Small intestine (tissue), 7 donors: Measurements from ENCODE around the gene CCS. TPM values are rescaled to one million over a fixed set of nuclear protein-coding genes. Genes with fewer than 3 reads are reported as not detected.
"Not testable (repeated sequence)": the region's sequence is repeated elsewhere in the genome, so short reads cannot be mapped to it uniquely, and the experiment has no call there.

Source experiments
- DNase-seq, 2 donors: peaks; one replicate each; pipeline versions ENCODE4 v3.0.0 to v3.0.0-alpha.2; 2013
- FAIRE-seq: peaks from 2 replicates; lab custom pipeline; 2012; peaks lifted over from hg19 to GRCh38; lab: Jason Lieb, UNC
- H3K27ac ChIP-seq, 3 donors: one replicate each; pipeline ENCODE4 v1.5.1; 2013; ENCODE audit warnings: low read length in 2 of 3, mild to moderate bottlenecking in 2 of 3, control low read depth in 1 of 3, inconsistent platforms in 1 of 3, low read depth in 1 of 3, moderate library complexity in 1 of 3
- H3K27me3 ChIP-seq, 3 donors: one replicate each; pipeline ENCODE4 v1.6.1; 2013; ENCODE audit warnings: low read length in 3 of 3, inconsistent platforms in 1 of 3; ENCODE audit not compliant: control insufficient read depth in 3 of 3, insufficient read depth in 3 of 3
- H3K36me3 ChIP-seq, 3 donors: one replicate each; pipeline ENCODE4 v1.6.1; 2013; ENCODE audit warnings: low read length in 3 of 3, inconsistent platforms in 1 of 3, low read depth in 1 of 3, mild to moderate bottlenecking in 1 of 3, moderate library complexity in 1 of 3; ENCODE audit not compliant: control insufficient read depth in 3 of 3, insufficient read depth in 2 of 3
- H3K4me1 ChIP-seq, 3 donors: one replicate each; pipeline ENCODE4 v1.6.1; 2013; ENCODE audit warnings: low read length in 2 of 3, inconsistent platforms in 1 of 3, low read depth in 1 of 3, mild to moderate bottlenecking in 1 of 3, moderate library complexity in 1 of 3; ENCODE audit not compliant: control insufficient read depth in 3 of 3, insufficient read depth in 2 of 3
- H3K4me3 ChIP-seq, 3 donors: one replicate each; pipeline ENCODE4 v1.5.1; 2013; ENCODE audit warnings: low read length in 3 of 3, control low read depth in 1 of 3, inconsistent platforms in 1 of 3, low read depth in 1 of 3, mild to moderate bottlenecking in 1 of 3, moderate library complexity in 1 of 3
- H3K9me3 ChIP-seq, 2 donors: one replicate each; pipeline ENCODE4 v1.6.1; 2013; ENCODE audit warnings: low read depth in 1 of 2, low read length in 1 of 2; ENCODE audit not compliant: control insufficient read depth in 2 of 2, insufficient read depth in 1 of 2
- WGBS, 3 donors: extraction: QIAGEN DNeasy Blood & Tissue Kit; methylation state at CpG; one replicate each; pipeline ENCODE4 v1.1.7; 2013; 5-methylcytosine and 5-hydroxymethylcytosine counted together
- polyA plus RNA-seq, 4 donors: library from polyadenylated mRNA; stranded (reverse) in 3 of 4; unstranded in 1 of 4; fragments of 200-250 nt in 3 of 4; fragments of 120-200 nt in 1 of 4; gene quantifications; one replicate each; pipeline versions ENCODE4 v1.2.1 to v1.2.3, GENCODE V29; 2013
- donor health status: healthy with polysubstance abuse.
- donor health status: control.
- donor health status: control.
- donor health status: Bipolar disorder and iron deficiency.
- donor health status: healthy.

Gene CCS
- polyA plus RNA-seq, 4 donors, result 35.0 to 100.0 (median 66.6) TPM

DNA sequence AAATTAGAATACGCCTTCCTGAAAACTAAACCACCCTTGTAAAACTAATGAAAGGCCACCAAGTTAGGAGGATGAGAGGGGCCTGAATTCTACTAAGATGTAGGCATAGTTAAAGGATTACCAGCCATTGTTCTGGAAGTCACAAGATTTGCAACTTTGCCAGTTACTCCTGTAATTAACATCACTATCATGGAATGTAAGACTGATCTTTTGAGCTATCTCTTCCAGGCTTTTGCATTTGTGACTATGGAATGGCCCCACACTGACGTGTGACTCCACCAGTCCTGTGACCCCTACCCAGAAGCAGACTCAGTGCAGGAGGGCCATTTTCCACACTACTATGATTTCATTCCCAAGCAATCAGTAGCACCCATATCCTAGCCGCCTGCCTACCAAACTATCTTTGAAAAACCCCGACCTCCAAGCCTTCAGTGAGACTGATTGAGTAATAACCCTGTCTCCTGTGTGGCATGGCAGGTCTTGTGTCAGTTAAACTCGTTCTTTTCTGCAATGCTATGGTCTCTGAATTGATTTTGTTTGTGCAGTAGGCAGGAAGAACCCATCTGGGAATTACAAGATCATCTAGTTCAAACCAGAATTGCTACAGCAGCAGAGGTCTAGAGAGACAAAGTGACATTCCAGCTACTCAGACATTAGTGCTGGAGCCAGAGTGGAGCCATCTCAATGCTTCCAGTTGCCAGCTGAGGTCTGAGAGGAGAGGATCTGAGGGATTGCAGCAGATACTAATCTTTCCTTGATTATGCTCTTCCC is 22.7 kb upstream of the CCS start:
- Histone ChIP-seq H3K36me3 (peaks cover 0 to 3% (median 0%) of the 10 kb centered on the region in 3 donors), H3K4me3 (no peak overlapping the region), H3K9me3 (no peaks in the 10 kb centered on the region), H3K27ac (no peak overlapping the region), H3K4me1 (no peaks in the 10 kb centered on the region), H3K27me3 (peaks cover 0 to 28% (median 0%) of the 10 kb centered on the region in 3 donors)
- no peak for DNase-seq
- FAIRE-seq, result no peak
- 56 to 64% (median 58%) methylated on average over 5 of the region's 5 CpGs for WGBS, 3 donors

DNA sequence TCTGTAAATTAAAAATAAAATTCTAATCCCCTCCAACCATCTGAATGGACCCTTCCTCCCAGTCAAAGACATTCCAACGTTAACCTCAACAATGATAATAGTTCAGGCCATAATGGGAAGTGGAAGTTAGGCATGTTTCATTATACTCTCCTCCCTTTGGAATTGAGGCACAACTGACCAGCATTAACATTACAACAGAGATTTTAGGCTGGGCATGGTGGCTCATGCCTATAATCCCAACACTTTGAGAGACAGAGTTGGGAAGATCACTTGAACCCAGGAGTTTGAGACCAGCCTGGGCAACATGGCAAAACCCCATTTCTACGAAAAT is 22.2 kb upstream of the CCS start:
- WGBS, 3 donors, result 64 to 77% (median 75%) methylated on average over 2 of the region's 2 CpGs
- DNase-seq (no peak), FAIRE-seq (no peak)
- H3K36me3 ChIP-seq, result no peaks in the 10 kb centered on the region
- no peak overlapping the region for H3K4me3 ChIP-seq
- no peaks in the 10 kb centered on the region for H3K4me1 ChIP-seq
- no peaks in the 10 kb centered on the region for H3K9me3 ChIP-seq
- H3K27me3 ChIP-seq, result peaks cover 0 to 28% (median 0%) of the 10 kb centered on the region in 3 donors
- no peak overlapping the region for H3K27ac ChIP-seq

DNA sequence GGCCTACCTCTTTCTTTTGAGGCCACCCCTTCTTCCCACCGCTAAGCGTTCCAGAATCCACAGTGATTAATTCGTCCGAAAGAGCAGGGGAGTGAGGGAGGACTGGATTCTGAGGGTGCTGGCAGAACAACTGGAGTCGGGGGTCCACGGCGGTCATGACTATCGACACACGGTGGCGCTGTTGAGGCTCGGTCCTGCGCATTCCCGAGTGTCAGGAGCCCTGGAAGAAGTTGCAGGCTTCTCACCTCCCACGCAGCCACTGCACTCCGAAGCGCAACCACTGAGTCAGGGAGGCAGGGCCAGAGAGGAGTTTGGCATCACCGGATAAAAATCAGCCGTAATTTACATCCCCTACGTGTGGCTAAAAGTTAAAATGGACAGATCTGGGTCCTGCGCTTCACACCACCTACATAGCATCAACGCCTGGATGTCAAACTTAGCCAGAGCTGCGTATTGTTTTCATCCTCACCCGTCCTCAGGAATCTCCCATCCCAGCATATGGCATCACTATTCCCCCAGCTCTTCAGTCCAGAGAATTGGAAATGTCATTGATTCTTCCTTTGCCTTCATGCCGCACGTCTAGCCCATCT is 13.9 kb upstream of the CCS start:
- H3K36me3 ChIP-seq, result no peaks in the 10 kb centered on the region
- FAIRE-seq, result no peak
- H3K27me3 ChIP-seq, result peaks cover 0 to 5% (median 0%) of the 10 kb centered on the region in 3 donors
- peaks cover 0 to 7% (median 0%) of the 10 kb centered on the region in 3 donors for H3K4me1 ChIP-seq
- H3K4me3 ChIP-seq, result no peak overlapping the region
- peak; percentile 60 to 77 for DNase-seq
- no peak overlapping the region for H3K27ac ChIP-seq
- H3K9me3 ChIP-seq, result peaks cover 0 to 3% of the 10 kb centered on the region in 2 donors
- 18 to 19% (median 18%) methylated on average over 25 of the region's 25 CpGs for WGBS, 3 donors

DNA sequence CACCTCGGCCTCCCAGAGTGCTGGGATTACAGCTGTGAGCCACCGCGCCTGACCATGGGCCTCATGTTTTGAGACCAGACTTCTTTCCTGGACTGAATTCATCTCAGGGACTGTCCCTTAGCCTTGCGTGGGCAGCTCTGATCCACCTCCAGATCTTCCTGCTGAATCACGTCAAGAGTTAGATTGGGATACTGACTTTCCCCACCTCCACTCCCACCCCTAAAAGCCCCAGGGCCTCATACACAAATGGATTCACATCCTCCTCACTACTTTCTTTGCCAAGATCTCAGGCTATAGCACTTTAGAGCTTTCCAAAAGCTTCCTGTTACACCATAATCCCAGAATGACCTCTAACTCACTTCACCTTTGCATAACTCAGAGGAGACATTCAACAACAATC is 12.2 kb upstream of the CCS start:
- H3K9me3 ChIP-seq, result peaks cover 0 to 3% of the 10 kb centered on the region in 2 donors
- no peak overlapping the region for H3K4me3 ChIP-seq
- H3K27ac ChIP-seq, result no peak overlapping the region
- no peaks in the 10 kb centered on the region for H3K36me3 ChIP-seq
- peaks cover 0 to 5% (median 0%) of the 10 kb centered on the region in 3 donors for H3K27me3 ChIP-seq
- DNase-seq, result no peak
- H3K4me1 ChIP-seq, result peaks cover 0 to 7% (median 0%) of the 10 kb centered on the region in 3 donors
- WGBS, 3 donors, result 75 to 89% (median 80%) methylated on average over 5 of the region's 5 CpGs
- FAIRE-seq, result no peak

DNA sequence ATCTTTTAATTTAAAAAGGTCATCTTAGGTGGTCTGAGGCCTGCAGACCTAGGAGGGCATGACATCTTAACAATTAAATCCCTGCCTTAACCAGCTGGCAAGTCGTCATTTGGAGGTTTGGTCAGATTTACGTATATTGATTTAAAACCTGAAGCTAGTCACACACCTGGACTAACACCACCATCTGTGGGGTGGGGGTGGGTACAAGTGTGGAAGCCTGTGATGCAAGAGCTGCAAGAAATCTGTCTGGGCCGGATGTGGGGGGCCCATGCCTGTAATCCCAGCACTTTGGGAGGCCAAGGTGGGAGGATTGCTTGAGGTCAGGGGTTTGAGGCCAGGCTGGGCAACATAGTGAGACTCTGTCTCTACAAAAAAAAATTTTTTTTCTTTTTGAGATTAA is 11.7 kb upstream of the CCS start:
- Histone ChIP-seq H3K9me3 (peaks cover 0 to 3% of the 10 kb centered on the region in 2 donors), H3K27ac (no peak overlapping the region), H3K4me1 (peaks cover 0 to 7% (median 0%) of the 10 kb centered on the region in 3 donors), H3K4me3 (no peak overlapping the region), H3K36me3 (no peaks in the 10 kb centered on the region), H3K27me3 (peaks cover 0 to 5% (median 0%) of the 10 kb centered on the region in 3 donors)
- 79 to 83% (median 81%) methylated on average over 3 of the region's 3 CpGs for WGBS, 3 donors
- no peak for FAIRE-seq
- DNase-seq, result no peak

DNA sequence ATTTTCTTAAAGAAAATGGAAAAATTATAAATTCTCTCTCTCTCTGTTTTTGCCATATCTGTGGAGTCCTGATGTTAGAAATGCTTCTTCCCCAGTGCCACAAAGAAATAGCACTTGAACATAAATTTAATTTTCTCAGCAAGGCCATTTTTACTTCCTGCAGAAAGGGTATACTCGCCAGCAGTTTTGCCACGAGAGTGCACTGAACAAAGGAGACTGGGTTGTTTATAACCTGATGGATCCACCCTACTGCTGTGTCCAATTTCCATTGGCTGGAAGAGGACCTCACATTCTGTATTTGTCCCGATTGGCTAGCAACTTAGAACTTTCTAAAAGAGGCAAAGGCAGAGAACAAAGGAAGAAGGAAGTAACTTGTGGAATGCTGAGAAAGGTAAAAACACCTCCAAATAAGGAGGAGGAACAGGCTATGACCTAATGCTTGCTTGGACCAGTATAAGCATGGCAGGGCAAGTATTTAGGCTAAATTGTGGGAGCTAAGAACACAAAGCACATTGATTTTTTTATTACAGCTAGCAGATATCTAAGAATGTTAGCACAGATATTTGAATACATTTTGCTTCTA is 10.3 kb upstream of the CCS start:
- not testable (repeated sequence) for H3K27ac ChIP-seq, H3K4me1 ChIP-seq, H3K4me3 ChIP-seq, H3K36me3 ChIP-seq, DNase-seq, H3K27me3 ChIP-seq, FAIRE-seq, H3K9me3 ChIP-seq
- WGBS, 3 donors, result 81 to 87% (median 83%) methylated on average over 3 of the region's 3 CpGs

DNA sequence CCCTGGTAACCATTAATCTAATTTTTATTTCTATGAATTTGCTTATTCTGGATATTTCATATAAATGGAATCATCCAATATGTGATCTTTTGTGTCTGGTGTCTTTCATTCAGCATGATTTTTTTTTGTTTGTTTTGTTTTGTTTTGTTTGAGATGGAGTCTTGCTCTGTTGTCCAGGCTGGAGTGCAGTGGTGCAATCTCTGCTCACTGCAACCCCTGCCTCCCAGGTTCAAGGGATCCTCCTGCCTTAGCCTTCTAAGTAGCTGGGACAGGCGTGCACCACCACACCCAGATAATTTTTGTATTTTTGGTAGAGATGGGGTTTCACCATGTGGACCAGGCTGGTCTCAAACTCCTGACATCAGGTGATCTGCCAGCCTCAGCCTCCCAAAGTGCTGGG is 7.5 kb upstream of the CCS start:
- not testable (repeated sequence) for H3K27ac ChIP-seq, H3K27me3 ChIP-seq, H3K4me3 ChIP-seq, H3K4me1 ChIP-seq, H3K36me3 ChIP-seq, DNase-seq, H3K9me3 ChIP-seq, FAIRE-seq
- 81 to 94% (median 82%) methylated on average over 1 of the region's 1 CpG for WGBS, 3 donors

DNA sequence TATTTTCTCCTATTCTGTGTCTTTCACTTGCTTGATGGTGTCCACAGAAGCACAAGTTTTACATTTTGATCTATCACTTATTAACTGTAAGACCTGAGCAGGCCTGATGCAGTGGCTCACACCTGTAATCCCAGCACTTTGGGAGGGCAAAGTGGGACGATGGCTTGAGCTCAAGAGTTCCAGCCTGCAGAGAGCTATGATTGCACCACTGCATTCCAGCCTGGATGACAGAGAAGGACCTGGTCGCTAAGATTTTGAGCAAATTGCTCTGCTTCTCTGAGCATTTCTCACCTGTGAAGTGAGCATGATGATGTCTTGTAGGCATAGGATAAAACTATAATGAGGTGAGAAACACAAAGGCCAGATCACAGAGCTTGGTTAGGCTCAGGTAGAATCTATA is 6.8 kb upstream of the CCS start:
- no peak overlapping the region for H3K27ac ChIP-seq
- no peak for FAIRE-seq
- no peak for DNase-seq
- H3K27me3 ChIP-seq, result no peaks in the 10 kb centered on the region
- WGBS, 3 donors, result 44 to 65% (median 63%) methylated on average over 2 of the region's 2 CpGs
- peaks cover 0 to 16% of the 10 kb centered on the region in 2 donors for H3K9me3 ChIP-seq
- no peak overlapping the region for H3K4me3 ChIP-seq
- no peaks in the 10 kb centered on the region for H3K4me1 ChIP-seq
- no peaks in the 10 kb centered on the region for H3K36me3 ChIP-seq
